ENCODE data around the gene TSPAN32. TPM values are rescaled to one million over a fixed set of nuclear protein-coding genes. Genes with fewer than 3 reads are reported as not detected.
A peak's percentile ranks its signal among the peaks of the same experiment; 100 is the strongest.

Gene TSPAN32
- not detected for total RNA-seq

- DNase-seq (peak in 1 of 2 donors; percentile 28), ATAC-seq (no peak)
- Histone ChIP-seq H3K36me3 (no peaks in the 10 kb centered on the region), H3K4me1 (peaks cover 0 to 7% of the 10 kb centered on the region in 2 donors), H3K9me3 (no peaks in the 10 kb centered on the region), H3K4me3 (peak within 1 kb of the TSS in 1 of 4 donors; percentile 13), H3K27me3 (peaks cover 0 to 4% (median 0%) of the 10 kb centered on the region in 3 donors), H3K27ac (no peak within 1 kb of the TSS)
- in situ Hi-C loops (cut with MboI; ENCODE audit: low sequenced_read_pairs in 4 of 4), result no loop called here
- TF ChIP-seq CTCF (IDR thresholded peaks at IDR 0.05 in 4 of 5, conservative IDR thresholded peaks at IDR 0.05 in 1 of 5), result no peak
- no peak for TF ChIP-seq POLR2A (IDR thresholded peaks at IDR 0.05)
- intact Hi-C loops (cut with DNase I; ENCODE audit: low total_unique reads), result loop anchor here (10.0 kb wide), 3 partner anchors 107 to 593 kb away; no protein-coding TSS in a partner anchor
Observed at GRCh38 chr11:2301631-2302305, at the start of gene TSPAN32, which contains the start of gene C11orf21. Gene TSPAN32 (plus strand): TSS chr11:2302013. CDS start chr11:2302150, 137 bp downstream. Gene C11orf21 (minus strand): TSS chr11:2301918. CDS start chr11:2301808, 110 bp downstream.

- H3K27ac ChIP-seq, result no peak overlapping the region
- no peaks in the 10 kb centered on the region for H3K9me3 ChIP-seq
- H3K4me1 ChIP-seq, result no peaks in the 10 kb centered on the region
- intact Hi-C loops (cut with DNase I; ENCODE audit: low total_unique reads) (loop anchor here (1.0 kb wide), 1 partner anchor 35 kb away; no protein-coding TSS in a partner anchor), in situ Hi-C loops (cut with MboI; ENCODE audit: low sequenced_read_pairs in 4 of 4) (no loop called here)
- H3K27me3 ChIP-seq, result peaks cover 0 to 7% (median 4%) of the 10 kb centered on the region in 3 donors
- H3K36me3 ChIP-seq, result no peaks in the 10 kb centered on the region
- no peak overlapping the region for H3K4me3 ChIP-seq
- ATAC-seq (no peak), DNase-seq (no peak)
- no peak for TF ChIP-seq POLR2A (IDR thresholded peaks at IDR 0.05)
- TF ChIP-seq CTCF (IDR thresholded peaks at IDR 0.05 in 4 of 5, conservative IDR thresholded peaks at IDR 0.05 in 1 of 5), result no peak
Observed at GRCh38 chr11:2252018-2252417, 49.8 kb upstream of the TSPAN32 start.

- Histone ChIP-seq H3K27ac (no peak overlapping the region), H3K4me1 (no peaks in the 10 kb centered on the region), H3K4me3 (no peak overlapping the region), H3K36me3 (no peaks in the 10 kb centered on the region), H3K9me3 (no peaks in the 10 kb centered on the region), H3K27me3 (peaks cover 0 to 15% (median 1%) of the 10 kb centered on the region in 3 donors)
- no peak for DNase-seq
- intact Hi-C loops (cut with DNase I; ENCODE audit: low total_unique reads), result no loop called here
- in situ Hi-C loops (cut with MboI; ENCODE audit: low sequenced_read_pairs in 4 of 4), result no loop called here
- no peak for TF ChIP-seq CTCF (IDR thresholded peaks at IDR 0.05 in 4 of 5, conservative IDR thresholded peaks at IDR 0.05 in 1 of 5)
- no peak for TF ChIP-seq POLR2A (IDR thresholded peaks at IDR 0.05)
- no peak for ATAC-seq
Observed at GRCh38 chr11:2256293-2256913, 45.4 kb upstream of the TSPAN32 start.

- in situ Hi-C loops (cut with MboI; ENCODE audit: low sequenced_read_pairs in 4 of 4), result no loop called here
Observed at GRCh38 chr11:2256951-2257700, 44.7 kb upstream of the TSPAN32 start.

More at GRCh38 chr11:2256951-2257700, 44.7 kb upstream of the TSPAN32 start:
- H3K27ac ChIP-seq, result no peak overlapping the region
- peaks cover 0 to 16% (median 3%) of the 10 kb centered on the region in 3 donors for H3K27me3 ChIP-seq
- H3K9me3 ChIP-seq, result no peaks in the 10 kb centered on the region
- H3K36me3 ChIP-seq, result no peaks in the 10 kb centered on the region
- no peak for ATAC-seq
- TF ChIP-seq CTCF (IDR thresholded peaks at IDR 0.05 in 4 of 5, conservative IDR thresholded peaks at IDR 0.05 in 1 of 5), result no peak
- TF ChIP-seq POLR2A (IDR thresholded peaks at IDR 0.05), result no peak
- intact Hi-C loops (cut with DNase I; ENCODE audit: low total_unique reads), result no loop called here
- H3K4me1 ChIP-seq, result no peaks in the 10 kb centered on the region
- no peak overlapping the region for H3K4me3 ChIP-seq
- DNase-seq, result no peak
